ENCODE measurements around the gene FRMPD3. TPM values are rescaled to one million over a fixed set of nuclear protein-coding genes. Genes with fewer than 3 reads are reported as not detected.
A peak's percentile ranks its signal among the peaks of the same experiment; 100 is the strongest.
"Not testable (repeated sequence)": the region's sequence is repeated elsewhere in the genome, so short reads cannot be mapped to it uniquely, and the experiment has no call there.

The FRMPD3 gene
- polyA plus RNA-seq, 1 donor (not counting 4 experiments of a cell fraction or from before 2014, with no cell fraction given): not detected

GRCh38 chrX:107470198-107470597 is 20.7 kb downstream of the FRMPD3 start:
- Histone ChIP-seq H4K20me1 (ENCODE audit: control insufficient read depth, extremely low read depth, insufficient read depth, low read length) (no peaks in the 10 kb centered on the region), H3K9me1 (ENCODE audit: control insufficient read depth, extremely low read depth, insufficient read depth, low read length) (no peaks in the 10 kb centered on the region), H3K4me2 (ENCODE audit: control insufficient read depth, extremely low read depth, insufficient read depth, low read depth, low read length) (no peak overlapping the region), H2AFZ (ENCODE audit: control insufficient read depth, low read length) (no peak overlapping the region), H3K9ac (ENCODE audit: control insufficient read depth, extremely low read depth, insufficient read depth, low read length) (no peak overlapping the region), H3K9me3 (ENCODE audit: control insufficient read depth, low read depth, low read length) (no peaks in the 10 kb centered on the region), H3K79me2 (ENCODE audit: control insufficient read depth, insufficient read depth, low read length) (no peaks in the 10 kb centered on the region), H3K36me3 (ENCODE audit: control insufficient read depth in 2 of 2, extremely low read depth in 1 of 2, insufficient read depth in 2 of 2, low read length in 2 of 2) (no peaks in the 10 kb centered on the region), H3K4me3 (ENCODE audit: control insufficient read depth in 2 of 3, extremely low read depth in 1 of 3, insufficient read depth in 2 of 3, low read depth in 1 of 3, low read length in 3 of 3) (no peak overlapping the region), H3K27me3 (ENCODE audit: control insufficient read depth, extremely low read depth, insufficient read depth, low read length) (peaks cover 12% of the 10 kb centered on the region), H3K4me1 (ENCODE audit: control insufficient read depth, extremely low read depth, insufficient read depth, low read length) (no peaks in the 10 kb centered on the region), H3K27ac (ENCODE audit: control insufficient read depth, insufficient read depth, low read length) (no peak overlapping the region)
- dilution Hi-C loops (cut with MboI; ENCODE audit: extremely low pct_ligation_motif_present, low sequenced_read_pairs): no loop called here
- no peak for DNase-seq (ENCODE audit: low read depth, low spot score)
- no peak for TF ChIP-seq EZH2 (IDR thresholded peaks at IDR 0.05; ENCODE audit: low read length)
- no peak for TF ChIP-seq CTCF (optimal IDR thresholded peaks at IDR 0.05 in 1 of 3, IDR thresholded peaks at IDR 0.05 in 1 of 3, conservative IDR thresholded peaks at IDR 0.05 in 1 of 3; ENCODE audit: extremely low read depth in 1 of 3, insufficient read depth in 2 of 3, low read length in 3 of 3)
- no peak for FAIRE-seq

- H3K36me3 ChIP-seq (ENCODE audit: control insufficient read depth in 2 of 2, extremely low read depth in 1 of 2, insufficient read depth in 2 of 2, low read length in 2 of 2): no peaks in the 10 kb centered on the region
- DNase-seq (ENCODE audit: low read depth, low spot score) (no peak), FAIRE-seq (no peak)
- no peaks in the 10 kb centered on the region for H3K79me2 ChIP-seq (ENCODE audit: control insufficient read depth, insufficient read depth, low read length)
- no peaks in the 10 kb centered on the region for H3K9me3 ChIP-seq (ENCODE audit: control insufficient read depth, low read depth, low read length)
- peaks cover 12% of the 10 kb centered on the region for H3K27me3 ChIP-seq (ENCODE audit: control insufficient read depth, extremely low read depth, insufficient read depth, low read length)
- no peak overlapping the region for H3K27ac ChIP-seq (ENCODE audit: control insufficient read depth, insufficient read depth, low read length)
- no peaks in the 10 kb centered on the region for H3K4me1 ChIP-seq (ENCODE audit: control insufficient read depth, extremely low read depth, insufficient read depth, low read length)
- H2AFZ ChIP-seq (ENCODE audit: control insufficient read depth, low read length): no peak overlapping the region
- H3K4me3 ChIP-seq (ENCODE audit: control insufficient read depth in 2 of 3, extremely low read depth in 1 of 3, insufficient read depth in 2 of 3, low read depth in 1 of 3, low read length in 3 of 3): no peak overlapping the region
- H3K9me1 ChIP-seq (ENCODE audit: control insufficient read depth, extremely low read depth, insufficient read depth, low read length): no peaks in the 10 kb centered on the region
- TF ChIP-seq EZH2 (IDR thresholded peaks at IDR 0.05; ENCODE audit: low read length) (no peak), CTCF (optimal IDR thresholded peaks at IDR 0.05 in 1 of 3, IDR thresholded peaks at IDR 0.05 in 1 of 3, conservative IDR thresholded peaks at IDR 0.05 in 1 of 3; ENCODE audit: extremely low read depth in 1 of 3, insufficient read depth in 2 of 3, low read length in 3 of 3) (peak in 2 of 3 experiments; percentile 14 to 29)
- dilution Hi-C loops (cut with MboI; ENCODE audit: extremely low pct_ligation_motif_present, low sequenced_read_pairs): no loop called here
- H3K4me2 ChIP-seq (ENCODE audit: control insufficient read depth, extremely low read depth, insufficient read depth, low read depth, low read length): no peak overlapping the region
- no peak overlapping the region for H3K9ac ChIP-seq (ENCODE audit: control insufficient read depth, extremely low read depth, insufficient read depth, low read length)
- no peaks in the 10 kb centered on the region for H4K20me1 ChIP-seq (ENCODE audit: control insufficient read depth, extremely low read depth, insufficient read depth, low read length)
These were observed 21.5 kb downstream of the FRMPD3 start for GRCh38 chrX:107470971-107471370.

- H3K9me3 ChIP-seq (ENCODE audit: control insufficient read depth, low read depth, low read length); dilution Hi-C loops (cut with MboI; ENCODE audit: extremely low pct_ligation_motif_present, low sequenced_read_pairs); FAIRE-seq: not testable (repeated sequence)
These were observed 22.0 kb downstream of the FRMPD3 start for GRCh38 chrX:107471420-107471819.

More at GRCh38 chrX:107471420-107471819, 22.0 kb downstream of the FRMPD3 start:
- H3K27ac ChIP-seq (ENCODE audit: control insufficient read depth, insufficient read depth, low read length); DNase-seq (ENCODE audit: low read depth, low spot score); H3K9ac ChIP-seq (ENCODE audit: control insufficient read depth, extremely low read depth, insufficient read depth, low read length); H3K79me2 ChIP-seq (ENCODE audit: control insufficient read depth, insufficient read depth, low read length); H4K20me1 ChIP-seq (ENCODE audit: control insufficient read depth, extremely low read depth, insufficient read depth, low read length); H3K9me1 ChIP-seq (ENCODE audit: control insufficient read depth, extremely low read depth, insufficient read depth, low read length); H3K27me3 ChIP-seq (ENCODE audit: control insufficient read depth, extremely low read depth, insufficient read depth, low read length); H3K36me3 ChIP-seq (ENCODE audit: control insufficient read depth in 2 of 2, extremely low read depth in 1 of 2, insufficient read depth in 2 of 2, low read length in 2 of 2); H3K4me3 ChIP-seq (ENCODE audit: control insufficient read depth in 2 of 3, extremely low read depth in 1 of 3, insufficient read depth in 2 of 3, low read depth in 1 of 3, low read length in 3 of 3); H2AFZ ChIP-seq (ENCODE audit: control insufficient read depth, low read length); H3K4me1 ChIP-seq (ENCODE audit: control insufficient read depth, extremely low read depth, insufficient read depth, low read length); H3K4me2 ChIP-seq (ENCODE audit: control insufficient read depth, extremely low read depth, insufficient read depth, low read depth, low read length): not testable (repeated sequence)
